NCI-H2196 (cell line): ENCODE results near the gene KNOP1.

Experiments
- DNase-seq: peaks from one replicate; lab custom pipeline; 2025; ENCODE audit not compliant: unreplicated experiment; lab: John Stamatoyannopoulos, UW

The KNOP1 gene, protein sequence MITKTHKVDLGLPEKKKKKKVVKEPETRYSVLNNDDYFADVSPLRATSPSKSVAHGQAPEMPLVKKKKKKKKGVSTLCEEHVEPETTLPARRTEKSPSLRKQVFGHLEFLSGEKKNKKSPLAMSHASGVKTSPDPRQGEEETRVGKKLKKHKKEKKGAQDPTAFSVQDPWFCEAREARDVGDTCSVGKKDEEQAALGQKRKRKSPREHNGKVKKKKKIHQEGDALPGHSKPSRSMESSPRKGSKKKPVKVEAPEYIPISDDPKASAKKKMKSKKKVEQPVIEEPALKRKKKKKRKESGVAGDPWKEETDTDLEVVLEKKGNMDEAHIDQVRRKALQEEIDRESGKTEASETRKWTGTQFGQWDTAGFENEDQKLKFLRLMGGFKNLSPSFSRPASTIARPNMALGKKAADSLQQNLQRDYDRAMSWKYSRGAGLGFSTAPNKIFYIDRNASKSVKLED

DNA sequence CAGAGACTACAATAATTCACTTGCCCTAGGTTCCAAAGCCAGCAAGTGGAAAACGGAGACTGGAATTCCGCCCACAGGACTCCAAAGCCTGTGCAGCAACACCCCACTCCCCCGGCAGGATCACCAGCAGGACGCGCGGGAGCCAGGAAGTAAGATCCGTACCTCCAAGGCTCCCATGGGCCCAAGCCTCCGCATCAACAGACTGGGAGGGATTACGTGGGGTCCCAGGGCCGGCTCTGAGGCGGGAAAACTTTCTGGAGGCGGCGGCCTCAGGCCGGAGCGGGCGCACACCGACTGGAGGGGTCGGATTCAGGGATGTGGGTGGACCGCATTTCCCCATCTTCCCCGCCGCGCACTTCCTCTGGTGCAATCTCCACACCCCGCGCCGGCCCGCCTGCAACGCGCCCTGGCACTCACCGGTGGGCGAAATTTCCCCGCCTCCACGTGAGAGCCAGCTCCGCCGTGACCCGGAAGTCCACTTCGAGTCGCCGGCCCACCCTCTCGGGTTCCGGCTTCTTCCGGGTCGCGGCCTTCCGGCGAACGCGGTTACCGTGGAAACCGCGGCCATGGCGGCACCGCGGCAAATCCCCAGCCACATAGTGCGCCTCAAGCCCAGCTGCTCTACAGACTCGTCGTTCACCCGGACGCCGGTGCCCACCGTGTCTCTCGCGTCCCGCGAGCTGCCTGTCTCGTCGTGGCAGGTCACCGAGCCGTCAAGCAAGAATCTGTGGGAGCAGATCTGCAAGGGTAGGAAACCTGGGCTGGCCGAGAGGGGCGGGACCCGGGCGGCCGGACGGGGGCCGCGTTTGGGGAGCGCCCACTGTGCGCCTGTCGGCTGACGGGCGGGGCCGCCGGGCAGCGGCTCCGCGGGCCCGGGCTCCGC, at the start of gene KNOP1, which contains the start of gene IQCK:
Gene KNOP1 (minus strand): TSS at position 487 of the 883 bp plus-strand sequence. CDS start 3,192 bp downstream, outside the sequence.
Gene IQCK (plus strand): TSS at position 531 of the 883 bp plus-strand sequence. CDS start 36 bp downstream, at position 567.
- DNase-seq: peak; percentile 90

DNA sequence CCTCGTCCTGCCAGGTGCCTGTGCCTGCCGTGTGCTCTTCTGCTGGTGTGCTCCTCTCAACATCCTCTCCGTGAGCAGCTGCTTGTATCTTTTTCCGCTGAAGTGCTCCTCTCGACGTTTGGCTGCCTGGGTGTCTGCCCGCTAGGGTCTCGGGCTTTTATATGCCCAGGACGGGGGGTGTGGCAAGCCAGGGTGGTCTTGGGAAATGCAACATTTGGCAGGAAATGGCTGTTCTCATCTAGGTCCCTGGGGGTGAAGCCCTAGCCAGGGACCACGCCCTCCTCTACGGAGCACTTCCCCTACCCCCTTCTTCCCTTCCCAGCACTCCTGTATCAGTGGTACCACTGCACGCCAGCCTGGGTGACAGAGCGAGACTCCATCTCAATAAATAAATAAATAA, 49.5 kb upstream of the KNOP1 start:
- DNase-seq: no peak

DNA sequence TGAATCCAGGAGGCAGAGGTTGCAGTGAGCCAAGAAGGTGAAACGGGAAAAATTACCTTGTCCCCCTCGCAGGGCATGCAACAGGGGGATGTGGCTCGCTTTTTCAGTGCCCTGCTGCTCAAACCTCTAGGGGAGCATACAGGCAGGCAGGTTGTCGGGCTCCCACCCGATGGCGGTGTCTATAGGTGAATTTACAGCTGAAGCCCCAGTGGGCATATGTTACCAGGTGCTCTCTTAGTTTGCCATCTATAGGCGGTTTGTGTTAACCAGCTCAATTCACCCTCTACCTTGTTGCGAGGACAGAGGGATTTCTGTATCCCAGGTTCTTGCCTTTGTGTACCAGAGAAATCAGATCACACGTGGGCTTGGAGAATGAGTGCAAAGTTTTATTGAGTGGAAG, 49.0 kb upstream of the KNOP1 start:
- DNase-seq: no peak

DNA sequence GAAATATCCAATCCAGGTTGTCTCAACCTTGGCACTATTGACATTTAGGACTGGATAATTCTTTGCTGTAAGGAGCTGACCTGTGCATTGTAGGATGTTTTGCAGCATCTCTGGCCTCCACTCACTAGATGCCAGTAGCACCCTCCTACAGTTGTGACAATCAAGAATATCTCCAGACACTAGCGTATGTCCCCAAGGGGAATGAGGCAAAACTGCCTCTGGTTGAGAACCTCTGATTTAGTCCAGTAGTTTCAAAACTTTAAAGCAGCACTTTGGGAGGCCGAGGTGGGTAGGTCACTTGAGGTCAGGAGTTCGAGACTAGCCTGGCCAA, 48.5 kb upstream of the KNOP1 start:
- DNase-seq: no peak

DNA sequence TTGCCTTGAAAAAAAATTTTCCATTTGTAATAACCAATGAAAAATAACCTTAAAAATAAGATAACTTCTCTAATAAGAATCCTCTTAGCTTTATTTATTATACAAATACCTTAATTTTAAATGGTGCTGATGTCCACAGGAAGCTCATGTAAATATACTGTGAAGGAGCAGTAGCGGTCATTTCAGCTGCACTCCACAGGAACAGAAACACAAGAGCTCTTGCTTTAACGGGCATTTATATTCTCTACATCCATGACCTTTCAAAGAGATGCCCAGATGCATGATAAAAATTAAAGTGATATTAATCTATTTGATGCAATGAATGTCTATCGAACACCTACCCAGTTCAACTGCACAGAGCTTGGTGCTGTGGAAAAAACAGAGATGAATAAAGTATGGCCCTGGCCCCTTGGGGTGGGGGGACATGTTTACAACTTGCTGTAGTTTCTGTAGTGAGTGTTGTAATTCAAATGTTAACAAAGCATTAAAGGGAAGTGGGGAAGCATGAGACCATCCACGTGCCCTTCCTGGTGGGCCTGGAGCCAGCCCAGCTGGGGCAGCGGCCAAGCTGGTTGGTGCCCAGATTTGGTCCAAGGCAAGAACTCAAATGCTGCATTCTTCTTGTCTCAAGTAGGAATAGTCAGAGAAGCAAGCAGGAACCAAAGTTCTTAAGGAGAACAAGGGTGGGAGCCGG, 48.0 kb upstream of the KNOP1 start:
- DNase-seq: no peak

DNA sequence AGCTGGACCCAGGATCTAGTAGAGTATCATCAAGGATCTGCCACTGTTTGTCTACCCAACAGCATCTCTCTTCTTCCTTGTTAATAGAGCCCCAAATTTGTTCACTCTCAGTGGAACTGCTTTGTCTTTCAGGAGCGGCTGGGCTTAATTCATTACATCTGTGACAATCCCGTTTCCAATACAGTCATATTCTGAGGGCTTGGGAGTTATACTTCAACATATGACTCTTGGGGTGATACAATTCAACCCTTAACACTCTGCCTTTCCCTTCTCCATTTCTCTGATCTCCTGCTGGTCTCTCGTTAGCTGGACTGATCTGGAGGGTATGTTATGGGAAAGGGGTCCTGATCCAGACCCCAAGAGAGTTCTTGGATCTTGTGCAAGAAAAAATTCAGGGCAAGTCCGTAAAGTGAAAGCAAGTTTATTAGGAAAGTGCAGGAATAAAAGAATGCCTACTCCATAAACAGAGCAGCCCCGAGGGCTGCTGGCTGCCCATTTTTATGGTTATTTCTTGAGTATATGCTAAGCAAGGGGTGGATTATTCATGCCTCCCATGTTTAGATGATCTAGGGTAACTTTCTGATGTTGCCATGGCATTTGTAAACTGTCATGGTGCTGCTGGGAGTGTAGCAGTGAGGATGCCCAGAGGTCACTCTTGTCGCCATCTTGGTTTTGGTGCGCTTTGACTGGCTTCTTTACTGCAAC, 42.5 kb upstream of the KNOP1 start:
- no peak for DNase-seq

DNA sequence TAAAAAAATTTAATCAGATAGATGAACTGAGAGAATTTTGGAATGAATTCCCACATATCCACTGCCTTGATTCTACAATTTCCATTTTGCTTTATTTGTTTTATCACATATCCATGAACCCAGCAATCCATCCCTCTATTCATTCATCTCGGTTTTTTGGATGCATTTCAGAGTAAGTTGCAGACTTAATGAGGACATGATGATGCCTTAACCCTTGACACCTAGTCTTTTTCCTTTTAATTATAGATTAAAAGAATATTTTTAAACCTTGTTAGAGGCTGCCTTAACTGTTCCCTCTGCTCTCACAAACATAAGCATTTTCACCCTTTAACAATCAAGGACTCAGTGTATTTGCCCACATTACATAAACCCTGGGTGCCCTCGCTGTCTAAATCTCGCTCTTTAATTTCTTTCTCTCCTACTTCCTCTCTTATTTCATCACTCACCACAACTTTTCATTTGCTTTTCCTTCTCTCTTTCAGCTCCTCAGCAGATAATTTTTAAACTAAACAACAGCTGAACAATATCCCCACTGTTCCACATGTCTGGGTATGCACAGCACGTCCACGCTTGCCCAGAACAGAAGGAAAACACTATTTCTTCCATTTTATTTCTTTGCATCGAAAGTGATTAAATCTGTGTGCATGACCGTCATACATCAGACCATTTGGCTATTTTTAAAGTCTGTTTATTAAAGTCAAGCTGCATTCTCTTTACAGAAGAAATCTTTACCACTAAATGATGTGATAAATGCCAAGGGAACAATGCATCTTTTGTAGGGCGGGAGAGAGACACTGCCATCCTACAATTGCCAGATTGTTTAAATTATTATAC, 40.0 kb upstream of the KNOP1 start:
- DNase-seq: no peak

DNA sequence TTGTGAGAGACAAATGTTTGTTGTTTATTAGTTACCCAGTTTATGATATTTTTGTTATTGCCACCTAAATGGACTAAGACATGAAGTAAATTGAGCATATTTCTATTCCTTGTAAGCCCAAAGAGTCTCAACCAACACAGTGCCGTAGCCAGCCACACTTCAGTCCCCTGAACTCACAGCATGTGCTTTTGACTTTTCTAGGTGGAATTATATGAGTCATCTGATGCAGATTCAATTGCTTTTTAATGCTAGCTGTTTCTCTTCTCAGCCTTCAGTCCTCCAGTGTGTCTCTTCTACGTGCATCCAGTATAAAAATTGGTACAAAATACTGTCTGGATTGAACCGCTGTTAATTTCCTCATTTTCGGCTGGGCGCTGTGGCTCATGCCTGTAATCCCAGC, 39.0 kb upstream of the KNOP1 start:
- no peak for DNase-seq

DNA sequence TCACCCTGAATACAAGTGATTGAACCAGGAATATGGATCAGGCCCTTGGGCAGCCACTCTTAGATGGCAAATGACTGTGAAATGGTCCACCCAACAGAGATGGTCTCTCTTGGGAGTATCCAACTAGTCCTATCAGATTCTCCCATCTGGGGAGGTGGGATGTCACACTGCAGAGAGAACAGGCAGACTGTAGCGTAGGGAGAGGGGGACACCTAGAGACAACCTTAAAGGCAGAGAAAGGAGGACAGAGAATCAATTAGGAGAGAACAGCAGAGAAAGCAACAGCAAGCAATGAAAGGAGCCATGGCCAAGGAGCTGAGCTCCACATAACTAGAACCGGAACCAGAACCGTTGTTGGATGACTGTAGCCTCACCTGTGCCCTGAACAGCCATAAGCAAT, 37.2 kb upstream of the KNOP1 start:
- no peak for DNase-seq

DNA sequence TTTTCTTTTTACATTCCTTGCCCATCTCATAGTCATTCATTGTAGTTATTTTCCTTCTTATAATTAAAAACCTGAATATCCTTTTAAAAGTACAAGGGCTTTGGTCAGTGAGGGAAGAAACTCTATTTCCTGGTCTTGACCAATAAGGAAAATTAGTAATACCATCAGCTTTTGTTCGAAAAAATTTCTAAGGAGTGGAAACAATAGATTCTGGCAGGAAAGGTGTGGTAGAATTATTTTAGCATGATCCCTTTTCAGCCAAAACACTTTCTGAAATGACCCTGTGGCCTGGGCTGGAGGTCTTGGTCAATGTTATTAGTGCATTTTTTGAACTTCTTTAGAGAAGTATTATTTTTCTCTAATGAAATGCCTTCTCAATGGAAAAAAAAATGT, 36.6 kb upstream of the KNOP1 start:
- DNase-seq: no peak

DNA sequence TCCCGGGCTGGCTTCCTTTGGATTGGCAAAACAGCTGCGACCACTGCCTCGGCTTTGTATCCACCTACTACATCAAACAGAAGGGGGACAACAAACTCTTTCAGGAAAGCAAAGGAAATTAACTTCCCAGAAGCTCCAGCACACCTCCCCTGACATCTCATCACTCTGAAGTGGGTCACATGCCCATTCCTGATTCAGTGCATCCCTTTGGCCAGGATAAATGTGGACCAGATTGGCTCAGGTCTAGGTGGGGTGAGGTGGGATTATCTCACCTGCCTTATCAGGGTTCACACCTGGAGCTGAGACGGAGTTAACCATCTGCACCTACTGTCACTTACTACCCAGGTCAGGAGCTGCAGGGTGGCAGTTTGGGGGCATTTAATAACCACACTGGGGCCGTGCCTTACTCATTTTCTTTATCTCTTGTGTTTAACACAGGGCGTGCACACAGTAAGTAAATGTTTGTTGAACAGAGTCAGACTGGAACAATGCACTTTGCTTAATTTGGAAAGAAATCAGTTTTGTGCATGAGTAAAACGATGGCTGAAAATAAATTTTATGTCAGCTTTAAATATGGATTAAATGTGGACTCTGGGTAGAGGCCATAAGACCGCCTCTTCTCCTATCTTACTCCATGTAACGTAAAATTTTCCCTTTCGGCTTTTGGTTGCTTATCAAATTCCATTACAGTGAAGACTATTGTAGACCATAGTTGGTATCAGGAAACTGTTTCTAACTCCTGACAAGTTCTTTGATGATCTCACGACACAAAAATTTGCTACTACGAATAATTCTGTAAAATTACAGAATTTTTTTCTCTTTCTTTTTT, 36.0 kb upstream of the KNOP1 start:
- DNase-seq: no peak

DNA sequence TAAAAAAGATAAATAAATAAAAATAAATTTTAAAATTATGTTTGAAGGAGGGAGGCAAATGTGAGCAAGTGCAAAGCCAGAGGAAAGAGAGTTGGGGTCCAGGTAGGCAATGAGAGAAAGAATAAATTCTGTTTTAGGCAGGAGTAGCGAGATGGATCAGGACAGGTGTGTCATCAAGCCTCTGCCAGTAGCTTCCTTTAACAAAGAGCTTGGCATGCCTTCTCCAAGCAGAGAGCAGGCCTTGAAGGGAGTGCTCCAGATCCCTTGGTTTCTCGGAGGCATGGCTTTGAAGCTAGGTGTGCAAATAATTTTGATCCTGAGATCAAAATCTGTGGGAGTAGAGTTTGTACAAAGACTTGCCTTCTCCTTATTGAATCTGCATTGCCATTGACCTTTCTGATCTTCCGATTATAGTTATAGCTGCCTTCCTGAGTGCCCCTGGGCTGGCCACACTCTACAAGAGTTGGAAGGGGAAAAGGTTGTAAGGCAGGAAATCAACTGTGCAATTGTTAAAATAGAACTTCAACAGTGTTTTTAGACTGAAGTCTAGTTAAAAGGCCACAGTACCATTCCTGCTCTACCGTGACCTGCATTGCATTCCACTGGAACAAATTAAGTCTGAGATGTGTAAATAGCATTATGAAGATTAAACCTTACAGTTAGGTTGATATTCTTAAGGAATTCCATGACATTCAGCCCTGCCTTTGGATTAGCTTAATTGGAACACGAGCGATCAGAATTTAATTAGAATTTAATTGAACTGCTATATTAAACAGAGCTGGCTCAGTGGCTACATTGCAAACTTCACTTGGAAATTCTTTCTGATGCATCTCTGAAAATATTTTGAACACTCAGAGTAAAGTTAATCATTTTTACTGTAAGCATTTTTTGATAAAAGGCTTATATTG, 33.7 kb upstream of the KNOP1 start:
- DNase-seq: no peak

DNA sequence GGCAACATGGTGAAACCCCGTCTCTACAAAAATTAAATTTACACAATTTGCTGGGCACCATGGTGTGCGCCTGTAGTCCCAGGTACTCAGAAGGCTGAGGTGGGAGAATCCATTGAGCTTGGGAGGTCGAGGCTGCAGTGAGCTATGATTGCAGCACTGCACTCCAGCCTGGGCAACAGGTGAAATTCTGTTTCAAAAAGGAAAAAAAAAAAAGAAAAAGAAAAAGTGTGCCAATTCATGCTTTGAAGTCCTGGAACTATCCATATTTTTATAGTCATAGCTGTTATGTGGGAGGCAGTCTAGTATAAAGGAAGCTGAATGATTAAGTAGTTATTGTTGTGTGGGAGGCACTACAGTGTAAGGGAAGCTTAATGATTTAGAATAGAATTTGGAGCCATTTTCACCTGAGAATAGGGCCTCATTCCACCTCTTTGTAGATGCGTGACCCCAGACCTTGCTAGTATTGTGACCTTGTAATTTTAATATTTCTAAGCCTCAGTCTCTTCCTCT, 31.6 kb upstream of the KNOP1 start:
- no peak for DNase-seq

DNA sequence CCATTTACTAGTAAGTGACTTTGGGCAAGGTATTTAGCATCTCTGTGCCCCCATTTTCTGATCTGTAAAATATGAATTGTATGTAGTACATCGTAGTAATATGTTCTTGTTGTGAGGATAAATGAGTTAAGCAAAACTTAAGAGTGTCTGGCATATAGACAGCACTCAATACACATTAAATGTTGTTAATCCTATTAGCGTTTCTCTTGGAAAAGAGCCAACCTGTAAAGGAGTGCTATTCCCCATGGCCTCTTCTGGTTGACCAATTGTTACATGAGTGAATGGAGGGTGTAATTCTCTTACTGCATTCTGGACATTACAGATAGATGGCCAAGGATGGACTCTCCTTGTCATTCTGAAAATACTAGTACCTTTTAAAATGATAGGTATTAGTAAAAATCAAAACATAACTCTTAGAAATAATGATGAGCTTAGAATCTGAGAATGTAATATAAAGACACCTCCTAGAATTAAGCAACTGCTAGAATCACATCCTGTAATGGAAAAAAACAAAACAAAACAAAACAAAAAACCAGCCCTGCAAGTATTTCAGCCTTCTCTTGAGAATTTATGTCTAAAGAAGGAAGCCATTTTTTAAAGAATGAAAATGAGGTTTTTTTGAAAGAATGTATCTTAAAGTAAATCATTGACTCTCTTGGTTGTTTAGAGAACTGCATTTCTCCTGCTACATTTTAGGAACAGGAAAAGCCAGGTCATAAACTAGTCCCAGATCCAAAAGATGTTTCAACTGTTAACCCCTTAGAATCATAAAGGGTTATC, 30.6 kb upstream of the KNOP1 start:
- no peak for DNase-seq

DNA sequence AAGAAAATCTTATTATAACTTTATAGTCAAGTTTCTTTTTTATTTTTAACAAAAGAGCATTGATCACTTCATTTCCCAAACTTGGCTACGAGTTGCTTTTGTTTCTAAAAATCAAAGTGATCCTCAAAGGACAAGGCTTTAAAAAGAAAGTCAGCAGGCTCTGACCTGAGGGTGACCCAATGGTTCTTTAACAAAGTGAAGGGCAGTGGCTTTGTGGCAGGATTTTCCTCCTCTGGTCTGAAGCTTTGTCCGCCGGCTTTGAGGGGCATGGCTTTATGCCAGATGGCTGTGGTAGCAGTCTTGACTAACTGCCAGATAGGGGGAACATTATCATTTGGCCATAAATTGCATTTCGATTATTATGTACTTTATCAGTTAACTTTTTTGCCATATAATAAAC, 28.5 kb upstream of the KNOP1 start:
- no peak for DNase-seq

DNA sequence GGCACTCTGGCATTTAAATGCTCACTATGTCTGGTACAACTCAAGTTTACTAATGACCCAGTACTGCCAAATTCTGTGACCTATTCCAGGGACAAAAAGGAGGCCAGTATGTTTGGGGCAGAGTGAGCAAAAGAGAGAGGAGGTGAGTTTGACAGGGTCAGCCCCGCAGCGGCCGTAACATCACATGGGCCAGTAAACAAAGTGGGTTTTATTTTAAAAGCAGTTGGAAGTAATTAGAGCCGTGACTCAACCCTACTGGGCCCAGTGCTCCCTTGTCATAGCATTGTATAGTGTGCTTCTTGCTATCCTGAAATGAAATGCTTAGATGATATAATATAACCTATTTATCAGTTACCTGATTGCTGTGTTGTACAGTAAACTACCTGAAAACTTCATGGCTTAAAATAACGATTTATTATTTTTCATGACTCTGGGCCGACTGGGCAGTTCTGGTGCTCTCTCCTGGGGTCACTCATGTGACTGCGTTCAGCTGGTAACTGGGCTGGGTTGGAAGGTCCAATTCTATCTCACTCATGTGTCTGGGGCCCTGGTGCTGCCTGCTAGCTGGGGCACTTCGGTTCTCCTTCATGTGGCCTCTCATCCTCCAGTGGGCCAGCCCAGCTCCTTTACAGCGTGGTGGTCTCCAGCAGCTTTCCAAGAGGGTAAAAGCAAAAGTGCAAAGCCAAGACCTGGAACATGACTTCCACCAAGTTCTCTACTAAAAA, 27.4 kb upstream of the KNOP1 start:
- no peak for DNase-seq
